HG03565 (cell line): Measurements from ENCODE around the gene PRXL2B.

Experiments used
- ATAC-seq: cut with Tn5 transposase; IDR thresholded peaks from one replicate; pipeline ENCODE4 v1.9.1; 2021; ENCODE audit warnings: mild to moderate bottlenecking, moderate library complexity; ENCODE audit not compliant: unreplicated experiment

The PRXL2B gene

DNA sequence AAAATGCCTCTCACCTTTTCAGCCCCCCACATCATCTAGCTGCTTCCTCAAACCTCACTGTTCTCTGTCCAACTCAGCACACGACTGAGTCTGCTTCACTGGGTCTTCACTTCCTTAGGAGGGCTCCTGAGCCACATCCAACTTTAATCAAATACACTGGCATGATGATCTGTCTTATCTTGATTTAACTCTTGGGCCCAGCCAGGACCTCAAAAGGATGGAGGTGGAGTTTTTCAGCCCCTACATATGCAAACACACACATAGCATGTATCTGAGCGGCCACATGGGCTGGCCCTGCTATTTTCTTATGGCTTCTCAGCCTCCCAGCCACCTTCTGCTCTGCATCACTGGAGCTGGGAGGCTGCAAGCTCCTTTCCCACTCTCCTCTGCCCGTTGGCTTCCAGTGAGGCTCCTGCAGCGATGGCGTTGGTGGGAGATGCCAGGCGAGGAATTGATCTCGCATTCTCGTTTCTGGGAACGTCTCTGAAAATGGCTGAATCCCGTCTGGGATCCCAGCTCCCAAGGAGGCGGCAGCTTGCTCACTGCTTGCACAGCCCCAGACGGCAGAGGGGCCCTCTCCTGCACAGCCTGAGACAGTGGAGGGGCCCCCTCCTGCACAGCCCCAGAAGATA lies 1.8 kb upstream of the PRXL2B start:
- ATAC-seq = no peak

DNA sequence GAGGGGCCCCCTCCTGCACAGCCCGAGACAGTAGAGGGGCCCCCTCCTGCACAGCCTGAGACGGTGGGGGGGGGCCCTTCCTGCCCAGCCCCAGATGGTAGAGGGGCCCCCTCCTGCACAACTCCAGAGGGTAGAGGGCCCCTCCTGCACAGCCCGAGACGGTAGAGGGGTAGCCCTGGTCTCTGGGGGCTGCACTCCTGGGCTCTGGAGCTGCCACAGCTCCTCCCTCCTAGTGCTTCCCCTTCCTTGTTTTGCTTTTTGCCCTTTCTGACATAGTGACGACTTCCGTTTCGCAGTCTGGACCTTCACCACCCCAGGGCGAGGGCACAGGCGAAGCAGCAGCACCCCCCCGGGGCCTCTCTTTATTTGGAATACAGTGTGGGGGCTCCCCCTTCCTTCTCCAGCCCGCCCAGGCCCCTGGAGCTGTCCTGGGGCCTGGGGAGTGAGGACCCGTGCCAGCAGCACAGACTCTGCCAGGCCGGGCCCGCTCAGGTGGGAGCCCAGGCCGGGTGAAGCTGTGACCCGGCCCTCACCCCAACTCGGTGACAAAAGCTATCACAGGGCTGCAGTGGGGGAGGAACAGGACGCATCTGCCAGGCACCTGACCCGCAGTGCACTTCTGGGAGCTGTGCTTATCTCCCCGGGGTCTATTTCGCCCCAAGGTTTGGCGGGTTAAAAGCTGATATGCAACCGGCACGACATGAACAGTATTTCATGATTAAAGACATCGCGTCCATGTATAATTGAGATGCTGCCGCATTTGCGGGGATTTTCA lies 1.1 kb upstream of the PRXL2B start:
- ATAC-seq = no peak

DNA sequence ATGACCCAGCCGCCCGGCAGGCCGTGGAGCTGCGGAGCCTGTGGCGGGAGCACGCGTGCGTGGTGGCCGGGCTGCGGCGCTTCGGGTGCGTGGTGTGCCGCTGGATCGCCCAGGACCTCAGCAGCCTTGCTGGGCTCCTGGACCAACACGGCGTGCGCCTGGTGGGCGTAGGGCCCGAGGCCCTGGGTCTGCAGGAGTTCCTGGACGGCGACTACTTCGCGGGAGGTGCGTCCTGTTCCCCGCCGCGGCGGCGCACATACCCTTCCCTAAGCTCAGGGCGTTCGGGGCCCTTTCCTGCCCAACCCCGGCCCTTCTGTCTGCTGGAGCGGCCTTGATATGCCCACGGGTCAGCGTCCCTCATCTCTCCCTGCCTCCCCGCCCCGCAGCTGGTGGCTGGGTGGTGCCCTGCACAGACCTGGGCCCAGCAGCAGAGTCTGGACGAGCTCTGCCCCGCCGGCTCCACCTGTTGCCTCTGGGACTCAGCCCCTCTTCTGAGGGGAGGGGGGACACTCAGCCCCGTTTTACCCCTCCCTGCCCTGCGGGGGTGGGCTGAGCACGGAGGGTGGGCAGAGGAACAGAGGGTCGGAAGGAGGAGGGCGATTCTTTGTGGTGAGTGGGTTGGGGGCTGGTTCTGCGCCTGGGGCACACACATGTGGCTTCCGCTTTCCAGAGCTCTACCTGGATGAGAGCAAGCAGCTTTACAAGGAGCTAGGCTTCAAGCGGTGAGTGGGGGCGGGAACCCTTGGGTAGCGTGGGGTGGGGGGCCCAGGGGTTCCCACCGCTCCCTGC lies 688 bp downstream of the PRXL2B start:
- no peak for ATAC-seq

DNA sequence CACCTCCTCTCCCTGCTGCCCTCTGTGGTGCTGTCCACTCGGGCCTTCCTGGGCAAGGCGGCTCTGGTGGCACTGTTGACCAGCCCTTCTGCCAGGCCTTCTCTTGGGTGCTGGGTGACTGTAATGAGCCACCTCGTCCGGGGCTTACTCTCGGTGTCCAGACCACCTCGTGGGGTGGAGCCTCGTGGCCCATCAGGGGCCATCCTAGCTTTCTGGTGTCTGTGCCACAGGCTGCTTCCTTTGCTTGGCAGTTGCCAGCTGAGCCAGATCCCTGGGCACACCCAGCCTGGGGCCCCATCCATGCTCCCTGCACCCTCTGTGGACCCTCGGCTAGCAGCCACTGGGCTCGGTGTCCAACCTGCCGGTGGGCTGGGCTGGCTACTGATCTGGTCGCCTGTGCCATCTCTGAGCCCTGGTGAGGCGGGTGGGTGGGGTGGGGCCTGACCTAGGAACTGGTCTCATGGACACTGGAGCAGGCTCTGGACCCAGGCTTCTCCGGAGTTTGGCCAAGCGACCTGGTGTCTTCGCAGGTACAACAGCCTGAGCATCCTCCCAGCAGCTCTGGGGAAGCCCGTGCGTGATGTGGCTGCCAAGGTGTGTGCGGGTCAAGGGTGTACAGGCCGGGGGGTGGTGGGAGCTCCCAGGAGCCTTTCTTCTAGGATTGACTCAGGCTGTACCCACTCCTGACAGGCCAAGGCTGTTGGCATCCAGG lies 1.4 kb downstream of the PRXL2B start:
- no peak for ATAC-seq

DNA sequence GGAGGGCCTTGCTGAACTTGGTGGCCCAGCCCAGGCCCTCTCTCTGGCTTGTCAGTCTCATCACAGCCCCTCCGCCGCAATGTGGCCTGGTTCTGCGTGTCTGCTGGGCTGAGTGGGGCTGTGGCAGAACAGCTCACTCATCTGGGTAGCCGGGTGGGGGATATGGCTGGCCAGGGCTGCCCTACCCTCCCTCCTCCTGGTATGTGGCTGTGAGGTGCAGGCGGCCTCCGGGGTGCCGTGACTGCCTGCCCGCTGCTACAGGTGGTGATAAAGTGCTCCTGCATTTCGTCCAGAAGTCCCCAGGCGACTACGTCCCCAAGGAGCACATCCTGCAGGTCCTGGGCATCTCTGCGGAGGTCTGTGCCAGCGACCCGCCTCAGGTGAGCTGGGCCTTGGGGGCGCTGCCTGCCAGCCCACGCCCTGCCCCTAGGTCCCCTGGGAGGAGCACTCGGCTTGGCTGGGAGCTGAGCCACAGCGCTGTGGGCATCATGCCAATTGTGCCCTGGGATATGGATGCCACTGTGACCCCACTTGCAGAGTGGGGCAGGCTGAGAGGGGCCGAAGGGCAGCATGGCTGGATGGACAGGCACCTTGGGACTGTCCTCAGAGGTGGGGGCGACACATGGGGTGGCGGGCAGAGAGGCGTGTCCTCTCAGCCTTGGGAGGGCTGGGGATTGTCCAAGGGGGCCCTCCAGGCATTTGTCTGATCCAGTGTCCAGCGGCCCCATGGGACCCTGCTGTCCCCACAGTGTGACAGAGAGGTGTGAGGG lies 2.3 kb downstream of the PRXL2B start:
- ATAC-seq = no peak

DNA sequence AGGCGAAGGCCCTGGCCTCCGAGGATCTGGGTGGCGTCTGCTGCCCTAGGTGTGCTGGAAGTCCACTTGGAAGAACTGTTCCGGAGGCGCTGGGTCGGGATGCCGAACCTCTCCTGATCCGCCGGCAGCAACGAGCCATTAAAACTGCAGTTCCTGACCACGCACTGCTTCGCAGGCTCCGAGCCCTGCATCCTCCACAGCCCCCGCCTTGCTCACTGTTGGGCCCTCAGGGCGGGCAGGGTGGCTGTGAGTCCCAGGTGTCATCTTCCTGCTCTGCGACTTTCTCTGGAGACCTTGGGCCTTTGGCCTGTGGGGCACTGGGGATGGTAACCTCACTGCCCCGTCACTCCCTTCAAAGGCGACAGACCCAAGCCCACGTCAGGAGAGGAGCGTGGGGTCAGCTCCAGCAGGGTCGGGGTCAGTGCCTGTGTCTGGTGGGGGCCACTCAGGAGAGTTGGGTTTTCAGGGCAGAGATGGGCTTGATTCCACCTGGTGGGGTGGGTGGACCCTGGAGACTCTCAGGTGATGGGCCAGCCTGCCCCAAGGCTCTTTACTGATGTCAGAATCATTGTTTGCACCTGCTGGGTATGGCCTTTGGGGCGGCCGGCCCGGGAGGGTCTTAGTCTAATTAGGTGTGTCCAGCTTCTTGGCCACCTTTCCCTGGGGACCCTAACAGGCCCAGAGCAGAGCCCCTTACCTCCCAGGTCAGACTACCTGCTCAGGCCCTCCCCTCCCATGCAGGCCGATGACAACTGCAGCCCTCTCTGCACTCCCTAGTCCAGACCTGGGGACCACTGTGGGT lies 3.1 kb downstream of the PRXL2B start:
- ATAC-seq = no peak

DNA sequence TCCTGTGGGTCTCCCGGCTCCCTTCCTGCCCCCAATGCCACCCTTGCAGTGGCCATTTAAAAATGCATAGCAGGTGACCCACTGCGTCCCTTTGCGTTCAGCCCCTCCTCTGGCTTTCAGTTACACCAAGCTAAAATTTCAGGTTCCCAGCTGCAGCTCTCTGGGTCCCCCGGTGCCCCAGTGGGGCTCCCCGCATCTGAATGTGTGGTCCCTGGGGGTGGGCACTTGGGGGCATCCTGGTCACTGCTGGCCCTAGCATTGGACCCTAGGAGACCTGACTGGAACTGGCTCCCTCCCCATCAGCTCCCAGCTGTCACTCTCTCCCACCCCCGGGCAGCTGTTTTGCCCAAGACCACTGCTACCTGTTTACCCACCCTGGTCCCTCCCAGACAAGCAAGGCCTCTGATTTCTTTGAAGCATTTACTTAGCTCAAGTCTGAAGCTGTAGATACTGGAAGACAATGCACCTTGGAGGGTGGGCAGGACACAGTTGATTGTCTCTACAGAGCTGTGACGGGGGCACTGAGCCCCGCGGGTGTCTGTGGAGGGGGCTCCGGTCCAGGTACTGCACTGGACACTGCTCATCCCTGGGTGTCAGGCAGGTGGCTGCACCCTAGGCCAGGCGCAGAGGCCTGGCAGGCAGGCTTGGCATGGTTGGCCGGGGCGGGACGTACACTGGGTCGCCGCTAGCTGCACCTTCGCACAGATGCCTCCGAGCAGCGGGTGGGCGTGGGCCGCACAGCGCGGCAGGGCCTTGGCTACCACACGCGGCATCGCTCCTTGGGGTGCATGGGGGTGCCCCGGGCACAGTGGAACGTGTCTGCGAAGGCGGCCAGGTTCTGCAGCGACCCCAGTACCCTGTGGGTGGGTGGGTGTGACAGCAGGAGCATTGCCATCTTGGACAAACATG lies 3.9 kb downstream of the PRXL2B start:
- no peak for ATAC-seq

DNA sequence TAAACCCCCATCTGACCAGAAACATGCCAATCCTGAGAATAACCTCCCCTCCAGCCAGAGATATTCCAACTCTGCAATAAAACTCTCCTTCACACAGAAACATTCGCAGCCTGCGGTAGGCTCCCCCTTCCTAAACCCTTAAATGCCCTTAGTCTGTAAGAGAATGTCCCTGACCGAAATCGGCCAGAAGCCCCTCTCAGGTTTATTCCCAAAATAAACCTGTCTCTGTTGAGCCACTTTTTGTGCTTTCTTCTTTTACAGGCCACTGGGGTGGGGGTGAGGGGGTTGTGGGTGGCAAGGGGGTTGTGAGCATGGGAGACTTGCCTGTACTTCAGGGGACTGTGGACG lies 4.6 kb downstream of the PRXL2B start:
- ATAC-seq = no peak

DNA sequence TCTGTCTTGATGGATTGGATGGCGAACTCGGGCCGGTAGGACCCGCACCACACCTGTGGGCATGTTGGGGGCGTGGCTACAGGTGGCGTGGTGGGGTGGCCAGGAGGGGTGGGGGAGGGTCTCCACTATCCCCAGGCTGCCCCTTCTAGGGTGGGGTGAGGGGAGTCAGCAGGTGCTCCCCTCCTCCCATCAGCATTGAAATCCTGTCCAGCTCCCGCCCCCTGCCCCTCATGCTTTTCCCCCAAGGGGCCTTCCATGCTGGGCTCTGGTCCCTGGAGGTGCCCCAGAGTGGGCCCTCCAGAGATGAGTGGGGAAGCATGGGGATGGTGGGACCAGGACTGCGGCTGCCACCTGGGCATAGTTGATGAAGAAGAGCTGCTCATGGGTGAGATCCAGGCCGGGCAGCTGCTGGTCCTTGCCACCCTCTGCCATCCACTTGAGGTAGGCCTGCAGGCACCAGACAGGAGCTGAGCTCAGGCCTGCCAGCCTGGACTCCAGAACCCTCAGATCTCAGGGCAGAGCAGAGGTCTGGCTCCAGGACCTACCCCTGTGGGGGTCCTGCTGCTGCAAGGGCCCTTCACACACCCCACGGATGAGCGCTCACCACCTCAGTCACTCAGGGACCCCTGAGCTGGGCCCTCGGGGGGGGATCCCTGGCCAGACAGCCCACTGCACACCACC lies 5.1 kb downstream of the PRXL2B start:
- no peak for ATAC-seq

DNA sequence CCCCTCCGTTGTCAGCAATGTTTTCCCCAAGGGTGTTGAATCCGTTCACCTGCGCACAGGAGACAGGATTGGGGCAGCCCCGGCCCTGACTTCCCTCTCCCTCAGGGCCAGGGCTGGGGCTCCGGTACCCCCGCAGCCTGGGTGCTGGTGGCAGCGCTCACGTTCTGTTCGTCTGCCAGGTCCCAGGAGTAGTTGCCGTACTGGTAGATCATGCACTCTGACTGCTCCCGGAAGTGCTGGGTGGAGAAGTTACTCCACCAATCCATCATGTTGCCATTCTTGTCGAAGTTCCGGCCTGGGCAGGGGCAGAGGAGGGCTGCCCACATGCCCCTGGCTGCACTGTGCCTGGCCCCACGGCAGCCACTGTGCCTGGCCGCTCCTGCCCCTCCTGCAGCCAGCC lies 6.1 kb downstream of the PRXL2B start:
- no peak for ATAC-seq

DNA sequence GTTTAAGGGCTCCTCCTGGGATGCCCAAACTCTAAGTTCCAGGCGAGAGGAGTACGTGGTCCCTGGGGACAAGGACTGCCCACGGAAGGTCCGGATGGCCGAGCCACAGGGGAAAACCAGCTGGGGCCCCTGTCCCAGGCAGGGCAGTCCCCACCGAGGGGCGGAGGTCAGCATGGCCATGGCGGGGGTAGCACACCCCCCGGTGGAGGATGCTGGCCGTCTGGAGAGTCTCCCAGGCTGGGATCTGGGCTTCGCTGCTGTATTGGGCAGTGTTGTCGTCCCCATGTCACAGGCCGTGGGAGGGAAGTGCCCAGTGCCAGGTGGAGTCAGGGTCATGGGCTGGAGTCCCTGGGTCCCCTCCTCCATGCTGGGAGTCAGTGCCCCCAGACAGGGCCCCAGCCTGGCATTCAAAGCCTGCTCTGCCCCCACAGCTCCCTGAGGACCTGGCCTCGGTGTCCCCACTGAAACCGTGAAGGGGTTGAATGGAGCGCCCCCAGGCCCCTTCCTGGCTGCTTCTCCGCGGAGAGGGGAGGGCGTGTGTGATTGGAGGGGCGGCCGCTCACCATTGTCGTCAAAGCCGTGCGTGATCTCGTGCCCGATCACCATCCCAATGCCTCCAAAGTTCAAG lies 6.8 kb downstream of the PRXL2B start:
- ATAC-seq = no peak

DNA sequence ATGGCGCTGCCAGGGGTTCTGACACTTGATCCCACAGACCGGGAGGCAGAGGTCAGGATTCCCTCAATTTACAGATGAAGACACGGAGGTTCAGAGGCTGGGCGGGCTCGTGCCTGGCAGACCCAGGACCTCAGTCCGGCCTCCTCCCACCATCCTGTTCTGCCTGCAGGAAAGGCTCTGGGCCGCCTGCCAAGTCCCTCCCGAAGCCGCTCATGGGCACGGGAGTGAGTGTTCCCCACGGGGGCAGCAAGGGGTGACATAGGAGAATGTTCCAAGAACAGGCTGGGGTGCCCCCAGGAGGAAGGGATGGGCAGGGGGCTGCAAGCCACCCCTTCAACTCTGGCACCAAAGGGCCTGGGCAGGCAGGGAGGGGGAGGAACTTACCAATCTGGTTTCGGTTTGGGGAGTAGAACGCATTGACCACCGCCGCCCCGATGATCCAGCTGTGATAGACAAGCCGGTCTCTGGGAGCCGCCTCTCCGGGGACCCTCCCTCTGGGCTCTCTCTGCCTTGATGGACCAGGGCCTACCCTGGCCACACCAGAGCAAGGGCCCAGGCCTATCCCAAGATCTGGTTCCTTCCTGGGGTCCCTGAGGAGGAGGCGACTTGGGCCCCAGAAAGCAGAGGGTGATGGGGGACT lies 7.5 kb downstream of the PRXL2B start:
- ATAC-seq = no peak

DNA sequence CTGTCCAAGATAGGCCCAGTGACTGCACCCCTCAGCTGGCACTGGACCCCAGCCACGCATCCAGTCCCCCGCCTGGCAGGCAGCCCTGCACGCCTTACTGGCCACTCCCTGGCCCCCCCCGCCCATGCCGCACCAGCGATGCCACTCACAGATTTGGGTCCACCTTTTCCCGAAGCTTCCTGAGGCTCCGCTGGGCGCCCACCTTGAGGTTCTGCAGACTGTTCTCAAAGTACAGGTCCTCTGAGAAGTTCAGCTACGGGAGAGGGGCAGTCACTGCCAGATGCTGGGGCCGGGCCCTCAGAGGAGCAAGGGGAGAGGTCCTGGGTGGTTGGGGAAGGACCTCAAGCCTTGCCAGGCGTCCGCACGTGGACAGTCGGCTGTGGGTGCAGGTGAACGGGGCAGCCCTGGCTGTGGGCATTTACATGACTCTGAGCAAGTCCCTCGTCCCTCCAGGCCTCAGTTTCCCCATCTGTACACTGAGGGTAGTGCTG lies 8.1 kb downstream of the PRXL2B start:
- ATAC-seq = no peak

DNA sequence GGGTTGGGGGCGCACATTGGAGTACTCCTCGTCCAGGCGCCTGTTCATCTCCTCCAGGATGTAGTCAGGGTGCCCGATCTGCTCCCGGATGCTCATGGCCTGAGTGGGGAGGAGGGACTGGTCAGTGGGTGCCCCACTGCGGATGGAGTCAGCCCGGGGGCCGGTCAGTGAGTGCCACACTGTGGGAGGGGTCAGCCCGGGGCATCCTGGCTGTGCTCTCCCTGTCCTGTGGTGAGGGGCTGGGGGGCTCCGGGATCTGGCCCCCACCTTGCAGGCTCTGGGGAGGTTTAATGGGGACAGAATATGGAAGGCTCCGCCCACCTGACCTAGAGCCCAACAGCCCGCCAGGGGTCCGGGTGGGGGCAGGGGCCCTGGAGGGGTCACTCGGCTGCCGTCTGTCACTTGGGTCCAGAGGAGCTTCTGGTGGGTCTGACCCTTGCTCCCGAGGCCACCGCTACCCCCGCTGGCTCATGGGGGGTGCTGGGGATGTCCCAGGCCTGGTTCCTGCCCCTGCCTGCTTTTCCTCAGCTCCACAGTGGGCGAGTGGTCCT lies 8.8 kb downstream of the PRXL2B start:
- ATAC-seq = no peak

DNA sequence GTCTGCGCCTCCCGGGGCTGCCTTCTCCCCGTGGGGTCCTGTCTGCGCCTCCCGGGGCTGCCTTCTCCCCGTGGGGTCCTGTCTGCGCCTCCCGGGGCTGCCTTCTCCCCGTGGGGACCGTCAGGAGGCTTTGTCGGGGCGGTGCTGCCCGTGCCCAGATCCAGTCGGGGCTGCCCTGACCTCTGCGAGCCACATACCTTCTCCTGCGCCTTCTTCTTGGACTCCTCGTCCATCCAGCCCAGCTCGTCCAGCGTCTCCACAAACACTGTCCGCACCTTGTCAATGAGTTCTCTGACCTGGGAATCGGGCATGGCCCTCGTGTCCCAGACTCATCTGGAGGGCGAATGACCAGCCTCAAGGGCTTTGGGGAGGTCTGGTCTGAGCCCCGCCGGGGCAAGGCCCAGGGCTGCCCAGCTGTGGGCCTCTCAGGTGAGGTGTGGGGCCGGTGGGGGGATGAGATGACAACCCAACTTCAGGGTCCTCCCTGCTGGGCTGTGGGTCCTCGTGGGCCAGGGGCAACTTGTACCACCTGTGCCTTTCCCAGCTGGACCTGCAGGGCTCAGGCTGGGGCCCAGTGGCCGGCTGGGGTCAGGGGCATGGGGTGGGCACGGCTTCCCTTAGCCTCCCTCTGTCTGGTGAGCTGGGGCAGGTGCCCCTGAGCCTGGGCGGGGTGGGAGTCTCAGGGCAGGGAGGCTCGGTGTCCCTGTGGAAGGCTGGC lies 9.4 kb downstream of the PRXL2B start:
- no peak for ATAC-seq
